Panc1 (cell line): Measurements from ENCODE around the gene PSMB10. TPM values are rescaled to one million over a fixed set of nuclear protein-coding genes. Genes with fewer than 3 reads are reported as not detected.

Experiments used
- ATAC-seq: fragments of 200-7000 bp; cut with Tn5 transposase; 2 replicates; pipeline ENCODE4 v1.9.1; 2020; ENCODE audit warnings: mild to moderate bottlenecking, moderate library complexity
- BruUV-seq: library from RNA; stranded (reverse); fragments of 400-500 nt; replicated peaks from 2 replicates; lab custom pipeline; 2021; lab: Mats Ljungman, UMichigan
- CTCF ChIA-PET: fragments of 300-600 bp; sonication (Branson Sonifier 250); formaldehyde crosslinking; loops from one replicate; lab custom pipeline; 2022; ENCODE audit warnings: antibody characterized with exemption; lab: Charles Lee
- POLR2A ChIA-PET: fragments of 300-600 bp; sonication (Branson Sonifier 250); formaldehyde crosslinking; loops from one replicate; lab custom pipeline; 2022; ENCODE audit warnings: antibody characterized with exemption; lab: Charles Lee
- DNase-seq: peaks from one replicate; pipeline ENCODE4 v3.0.0-alpha.2; 2010; ENCODE audit warnings: low read depth, low spot score
- H3K27ac ChIP-seq: 2 replicates; pipeline ENCODE4 v1.5.1; 2011; ENCODE audit warnings: mild to moderate bottlenecking, low read length, inconsistent platforms
- H3K27me3 ChIP-seq: fragments of 200-500 bp; sonication (Bioruptor generic); 2 replicates; pipeline ENCODE4 v1.6.0; 2014; ENCODE audit warnings: low read length, inconsistent platforms; ENCODE audit not compliant: control insufficient read depth, insufficient read depth
- H3K36me3 ChIP-seq: fragments of 200-500 bp; sonication (Bioruptor generic); 2 replicates; pipeline ENCODE4 v1.5.1; 2014; ENCODE audit warnings: inconsistent platforms, mild to moderate bottlenecking, low read length, moderate library complexity; ENCODE audit not compliant: control insufficient read depth, insufficient read depth
- H3K4me1 ChIP-seq: 2 replicates; pipeline ENCODE4 v1.5.1; 2011; ENCODE audit warnings: inconsistent platforms, mild to moderate bottlenecking, low read length, moderate library complexity; ENCODE audit not compliant: control insufficient read depth, insufficient read depth
- H3K4me3 ChIP-seq, 2 experiments: 2 replicates each; pipeline ENCODE4 v1.5.1; 2011 to 2012; ENCODE audit warnings: low read depth in 2 of 2, low read length in 2 of 2, mild to moderate bottlenecking in 2 of 2, inconsistent platforms in 1 of 2, moderate library complexity in 1 of 2
- H3K9me3 ChIP-seq: fragments of 200-500 bp; sonication (Bioruptor generic); 2 replicates; pipeline ENCODE4 v1.5.1; 2014; ENCODE audit warnings: low read depth, mild to moderate bottlenecking, inconsistent platforms, low read length, moderate library complexity; ENCODE audit not compliant: control insufficient read depth, insufficient read depth
- POLR2AphosphoS5 ChIP-seq: IDR thresholded peaks from 2 replicates; pipeline ENCODE4 v1.6.1; 2012; ENCODE audit warnings: mild to moderate bottlenecking, low read depth, low read length, moderate library complexity
- REST ChIP-seq, 2 experiments: IDR thresholded peaks; 2 replicates each; pipeline ENCODE4 v1.6.1; 2011 to 2012; ENCODE audit warnings: low read depth in 2 of 2, control low read depth in 1 of 2, low read length in 1 of 2, mild to moderate bottlenecking in 1 of 2, moderate library complexity in 1 of 2; ENCODE audit not compliant: insufficient read depth in 1 of 2
- SIN3A ChIP-seq: IDR thresholded peaks from 2 replicates; pipeline ENCODE4 v1.6.1; 2012; ENCODE audit warnings: low read depth, mild to moderate bottlenecking, low read length, moderate library complexity, borderline replicate concordance; ENCODE audit not compliant: insufficient read depth
- TCF7L2 ChIP-seq: IDR thresholded peaks from 2 replicates; pipeline ENCODE4 v1.6.1; 2011; ENCODE audit warnings: mild to moderate bottlenecking, low read depth, low read length, inconsistent platforms
- in situ Hi-C: cut with HindIII; loops from 2 replicates; pipeline ENCODE4 v1.10.0; 2016; ENCODE audit warnings: low sequenced_read_pairs, low pct_unique_long_range_greater_than_20kb
- intact Hi-C: fragments of 100-400 bp; cut with micrococcal nuclease; formaldehyde crosslinking; loops from one replicate; pipeline ENCODE4 v1.10.0; 2022; ENCODE audit not compliant: unreplicated experiment
- total RNA-seq: library from RNA; stranded (reverse); gene quantifications from one replicate; pipeline ENCODE4 v1.2.1, GENCODE V29; 2021; ENCODE audit not compliant: unreplicated experiment
- TF ChIP-seq, protein P1 (sequence below): fragments of 450-650 bp; IDR thresholded peaks from 2 replicates; pipeline ENCODE4 v1.5.1; 2017; ENCODE audit warnings: mild to moderate bottlenecking

PSMB10 gene
- total RNA-seq, 1 experiment from 2014 or later: 47.7 TPM

GRCh38 chr16:67923414-67924116 lies 13.1 kb downstream of the PSMB10 start:
- intact Hi-C loops (no loop called here), in situ Hi-C loops (no loop called here)
- Histone ChIP-seq H3K27me3 (no peaks in the 10 kb centered on the region), H3K4me3 (no peak overlapping the region), H3K36me3 (no peaks in the 10 kb centered on the region), H3K9me3 (no peaks in the 10 kb centered on the region), H3K27ac (no peak overlapping the region), H3K4me1 (no peaks in the 10 kb centered on the region)
- BruUV-seq: no TSS peak
- TF ChIP-seq, protein P1, sequence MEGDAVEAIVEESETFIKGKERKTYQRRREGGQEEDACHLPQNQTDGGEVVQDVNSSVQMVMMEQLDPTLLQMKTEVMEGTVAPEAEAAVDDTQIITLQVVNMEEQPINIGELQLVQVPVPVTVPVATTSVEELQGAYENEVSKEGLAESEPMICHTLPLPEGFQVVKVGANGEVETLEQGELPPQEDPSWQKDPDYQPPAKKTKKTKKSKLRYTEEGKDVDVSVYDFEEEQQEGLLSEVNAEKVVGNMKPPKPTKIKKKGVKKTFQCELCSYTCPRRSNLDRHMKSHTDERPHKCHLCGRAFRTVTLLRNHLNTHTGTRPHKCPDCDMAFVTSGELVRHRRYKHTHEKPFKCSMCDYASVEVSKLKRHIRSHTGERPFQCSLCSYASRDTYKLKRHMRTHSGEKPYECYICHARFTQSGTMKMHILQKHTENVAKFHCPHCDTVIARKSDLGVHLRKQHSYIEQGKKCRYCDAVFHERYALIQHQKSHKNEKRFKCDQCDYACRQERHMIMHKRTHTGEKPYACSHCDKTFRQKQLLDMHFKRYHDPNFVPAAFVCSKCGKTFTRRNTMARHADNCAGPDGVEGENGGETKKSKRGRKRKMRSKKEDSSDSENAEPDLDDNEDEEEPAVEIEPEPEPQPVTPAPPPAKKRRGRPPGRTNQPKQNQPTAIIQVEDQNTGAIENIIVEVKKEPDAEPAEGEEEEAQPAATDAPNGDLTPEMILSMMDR: no peak
- TF ChIP-seq TCF7L2: no peak
- no peak for TF ChIP-seq REST (IDR thresholded peaks at IDR 0.05; ENCODE audit: insufficient read depth in 1 of 2, low read depth in 2 of 2, low read length in 1 of 2)
- TF ChIP-seq POLR2AphosphoS5: no peak
- no peak for TF ChIP-seq SIN3A
- POLR2A ChIA-PET: no interaction called here
- no peak for DNase-seq
- CTCF ChIA-PET: no interaction called here
- no peak for ATAC-seq

- intact Hi-C loops: no loop called here
- Histone ChIP-seq H3K9me3 (no peaks in the 10 kb centered on the region), H3K4me1 (no peaks in the 10 kb centered on the region; the same call in 1 of the 2 replicates), H3K27ac (no peak overlapping the region), H3K36me3 (no peaks in the 10 kb centered on the region), H3K4me3 (no peak overlapping the region), H3K27me3 (no peaks in the 10 kb centered on the region)
- DNase-seq: no peak
- in situ Hi-C loops: no loop called here
- no peak for TF ChIP-seq SIN3A
- no peak for TF ChIP-seq POLR2AphosphoS5
- no peak for TF ChIP-seq REST (IDR thresholded peaks at IDR 0.05; ENCODE audit: insufficient read depth in 1 of 2, low read depth in 2 of 2, low read length in 1 of 2)
- no peak for TF ChIP-seq TCF7L2
- TF ChIP-seq, protein P1: no peak
- ATAC-seq: no peak
- BruUV-seq: no TSS peak
- POLR2A ChIA-PET: no interaction called here
- CTCF ChIA-PET: no interaction called here
Observed at GRCh38 chr16:67922740-67923139, 13.9 kb downstream of the PSMB10 start.
